Stimulated activated CD4-positive, alpha-beta T cell treated with anti-CD3 and anti-CD28 coated beads, Interleukin-4, amount 100 ng/mL, for 1 hour (primary cell): ENCODE results near the gene WWOX.

ENCODE experiments used
- DNase-seq: peaks from one replicate; pipeline ENCODE4 v3.0.0-alpha.2; 2020

Gene WWOX

DNA sequence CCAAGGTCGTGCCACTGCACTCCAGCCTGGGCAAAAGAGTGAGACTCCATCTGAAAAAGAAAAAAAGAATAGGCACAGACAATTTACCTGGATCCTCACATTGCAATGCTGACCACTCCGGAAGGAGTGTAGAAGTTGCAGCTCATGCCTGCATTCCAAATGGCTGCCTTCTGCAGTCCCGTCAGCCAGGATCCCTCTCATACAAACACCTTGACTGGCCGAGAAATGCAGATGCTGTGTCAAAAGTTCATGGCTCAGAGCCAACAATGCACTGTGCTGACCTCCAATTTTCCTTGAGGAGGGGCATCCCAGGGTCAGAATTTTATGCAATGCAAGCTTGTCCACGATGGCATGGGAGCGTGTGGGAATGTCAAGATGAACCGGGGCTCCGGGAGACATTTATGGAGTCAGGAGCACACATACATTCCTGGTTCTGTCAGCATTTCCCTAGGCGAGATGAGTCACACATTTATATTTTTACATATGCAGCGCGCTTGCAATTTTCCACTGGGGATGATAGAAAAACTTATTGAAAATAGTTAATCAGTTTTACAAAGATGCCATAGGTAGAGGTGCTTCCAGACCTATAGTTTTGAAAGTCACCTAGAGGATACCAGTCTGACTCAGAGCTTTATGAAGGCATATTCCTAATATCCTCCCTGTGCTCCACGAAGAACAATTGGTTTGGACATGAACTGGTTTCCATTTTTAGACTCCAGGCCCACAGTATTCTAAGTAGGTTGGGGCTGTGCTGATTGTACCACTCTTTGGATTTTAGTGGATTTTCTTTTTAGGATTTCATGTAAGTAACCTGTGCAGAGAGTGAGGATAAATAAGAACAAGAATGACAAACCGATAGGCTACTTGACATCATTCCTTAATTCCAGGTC lies 886.5 kb downstream of the WWOX start:
- DNase-seq = no peak

DNA sequence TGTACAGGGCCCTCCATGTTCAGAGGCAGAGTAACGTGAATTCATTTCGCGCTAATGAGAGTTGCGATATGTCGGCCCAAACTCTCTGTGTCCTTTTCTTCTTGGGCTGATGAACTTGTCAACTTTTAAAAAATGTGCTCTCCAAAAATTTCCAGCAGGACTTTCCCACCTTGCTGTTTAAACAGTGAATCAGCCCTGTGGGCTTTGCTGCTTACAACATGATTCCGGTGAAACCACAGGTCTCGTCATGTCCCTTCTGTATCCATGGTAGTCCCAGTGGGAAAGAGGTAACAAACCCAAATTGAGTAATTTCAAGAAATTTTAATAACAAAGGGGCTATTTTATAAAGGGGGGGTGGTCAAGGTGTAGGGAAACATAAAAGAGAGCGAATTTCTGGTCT lies 888.2 kb downstream of the WWOX start:
- DNase-seq = no peak

DNA sequence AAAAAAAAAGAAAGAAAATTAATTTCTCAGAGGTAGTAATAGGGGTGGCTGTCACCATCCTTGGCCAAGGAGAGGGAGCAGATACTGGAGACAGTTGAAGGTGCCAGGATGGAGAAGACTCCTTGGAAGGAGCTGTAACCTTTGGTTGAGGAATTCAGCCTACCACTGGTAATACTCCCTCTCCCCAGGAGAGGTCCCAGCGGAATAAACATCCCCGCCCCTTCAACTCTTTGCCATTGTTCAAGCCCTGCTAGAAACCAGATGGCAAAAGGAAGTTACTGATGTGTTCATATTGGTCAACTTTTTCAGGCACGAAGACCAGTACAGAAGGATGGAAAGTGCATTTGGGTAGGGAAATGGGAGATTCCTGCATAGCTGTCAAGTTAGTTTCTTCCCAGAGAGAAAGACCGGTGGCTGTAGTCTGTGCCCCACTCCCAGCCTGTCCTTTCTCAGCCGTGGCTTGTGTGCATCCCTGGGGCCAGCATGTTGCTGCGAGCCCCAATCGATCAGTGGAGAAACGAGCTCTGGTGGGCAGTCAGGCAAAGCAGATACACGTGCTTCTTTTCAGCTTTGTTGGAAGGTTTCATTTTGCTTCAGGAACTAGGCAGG lies 889.0 kb downstream of the WWOX start:
- no peak for DNase-seq

DNA sequence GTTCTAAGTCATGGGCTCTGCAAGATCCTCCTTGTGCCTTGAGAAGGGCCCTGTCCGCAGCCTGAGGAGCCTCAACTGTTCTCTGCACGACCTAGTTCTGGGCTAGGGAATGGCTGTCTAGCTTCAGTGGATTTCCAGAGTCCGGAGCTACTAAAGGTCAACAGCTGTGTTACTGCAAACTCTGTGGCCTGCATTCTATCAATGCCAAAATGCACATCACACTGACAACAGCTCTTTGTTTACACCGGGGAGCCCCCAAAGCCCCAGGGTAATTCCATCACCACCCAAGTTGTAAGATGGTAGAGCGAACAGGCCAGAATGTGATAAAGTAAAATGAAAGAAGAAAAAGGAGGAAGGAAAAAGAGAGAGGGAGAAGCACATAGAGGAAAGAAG lies 890.9 kb downstream of the WWOX start:
- DNase-seq = no peak

DNA sequence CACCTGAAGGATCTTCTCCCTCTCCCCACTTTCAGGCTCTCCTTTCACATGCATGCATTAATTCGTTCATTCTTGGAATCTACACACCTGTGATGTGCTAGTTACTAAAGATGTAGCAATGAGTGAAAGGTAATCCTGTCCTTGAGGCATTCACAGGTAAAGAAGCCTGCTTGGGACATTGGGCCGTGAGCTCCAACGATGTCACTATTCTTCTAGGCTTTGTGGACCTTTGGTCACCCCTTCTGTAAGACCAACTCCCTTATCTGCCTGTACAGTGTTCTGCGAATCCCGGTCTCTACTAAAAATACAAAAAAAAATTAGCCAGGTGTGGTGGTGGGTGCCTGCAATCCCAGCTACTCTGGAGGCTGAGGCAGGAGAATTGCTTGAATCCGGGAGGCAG lies 892.5 kb downstream of the WWOX start:
- DNase-seq = no peak

DNA sequence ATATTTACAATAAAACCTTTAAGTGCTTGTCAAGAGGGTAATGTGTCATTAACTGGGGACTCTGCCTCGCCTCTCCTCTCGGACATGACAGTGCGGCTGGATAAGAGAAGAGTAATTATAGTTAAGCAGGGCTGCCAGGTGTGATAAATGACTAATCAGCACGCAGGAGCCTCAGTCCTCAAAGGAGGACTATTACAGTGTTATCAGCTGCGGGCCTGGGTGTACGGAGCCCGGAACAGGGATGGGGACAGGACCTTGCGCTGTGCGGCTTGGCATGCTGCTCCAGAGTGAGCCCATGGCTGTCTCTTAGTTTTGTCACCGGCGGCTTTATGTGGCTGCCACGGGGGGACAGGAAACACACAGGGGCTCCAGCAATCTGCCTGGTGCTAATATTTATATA lies 893.9 kb downstream of the WWOX start:
- DNase-seq = no peak

DNA sequence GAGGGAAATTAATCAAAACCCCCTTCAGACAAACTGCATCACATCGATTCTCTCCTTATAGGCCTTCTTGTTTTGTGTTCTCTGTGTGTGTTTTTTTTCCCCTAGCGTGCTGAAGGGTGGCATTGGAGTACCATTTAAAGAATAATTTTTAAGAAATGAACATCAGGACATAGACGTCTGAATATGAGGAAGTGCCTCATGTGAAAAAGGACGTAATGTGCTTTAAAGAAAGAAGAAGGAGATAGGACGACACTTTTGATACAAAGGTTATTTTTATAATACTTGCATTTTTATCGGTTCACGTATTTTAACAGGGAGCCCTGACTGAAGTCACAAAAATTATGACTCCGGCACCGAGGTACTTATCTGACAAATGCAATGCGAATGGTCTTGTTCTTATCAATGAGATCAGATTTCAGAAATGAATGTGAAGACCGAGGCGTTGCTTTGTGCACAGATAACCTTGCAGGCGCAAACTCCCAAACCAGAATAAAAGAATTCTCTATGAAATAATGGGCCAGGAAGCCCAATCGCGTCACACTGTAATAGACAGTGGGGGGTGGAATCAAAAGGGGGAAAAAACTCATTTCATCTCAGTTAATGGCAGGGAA lies 894.8 kb downstream of the WWOX start:
- no peak for DNase-seq

DNA sequence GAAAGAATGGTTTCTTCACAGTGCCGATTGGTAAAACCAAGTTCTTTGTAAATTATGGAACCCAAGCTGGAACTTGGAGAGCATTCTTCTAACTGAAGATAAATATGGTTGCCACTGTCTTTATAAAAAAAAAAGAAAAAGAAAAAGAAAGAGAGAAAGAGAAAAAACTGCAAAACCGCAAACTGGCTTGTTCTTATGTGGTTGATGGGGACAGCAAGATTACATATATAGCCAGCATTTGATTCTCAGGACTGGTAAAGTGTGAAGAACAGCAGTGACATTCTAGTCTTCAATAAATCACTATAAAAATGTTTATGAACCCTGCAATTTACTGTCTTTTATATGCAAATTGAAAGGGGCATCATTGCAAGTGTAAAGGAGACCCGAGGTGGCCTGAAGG lies 896.0 kb downstream of the WWOX start:
- no peak for DNase-seq

DNA sequence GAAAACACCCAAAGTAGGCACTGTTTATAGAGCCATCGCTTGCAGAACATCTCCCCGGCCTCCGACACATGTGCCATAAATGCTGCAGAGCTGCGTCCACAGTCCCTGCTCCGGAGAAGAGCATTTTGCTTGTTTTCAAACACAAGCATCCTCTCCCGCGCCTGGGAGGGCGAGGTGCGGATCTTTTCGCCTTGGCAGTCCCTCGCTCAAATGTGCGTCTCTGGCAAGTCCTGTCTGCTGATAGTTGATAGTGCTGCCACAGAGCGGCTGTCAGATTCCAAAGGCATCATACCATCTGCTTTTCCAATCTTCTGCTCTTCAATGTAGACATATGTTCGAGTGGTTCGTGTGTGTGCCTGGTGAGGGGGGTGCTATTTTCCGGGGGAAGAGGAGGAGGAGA lies 897.3 kb downstream of the WWOX start:
- DNase-seq = no peak

DNA sequence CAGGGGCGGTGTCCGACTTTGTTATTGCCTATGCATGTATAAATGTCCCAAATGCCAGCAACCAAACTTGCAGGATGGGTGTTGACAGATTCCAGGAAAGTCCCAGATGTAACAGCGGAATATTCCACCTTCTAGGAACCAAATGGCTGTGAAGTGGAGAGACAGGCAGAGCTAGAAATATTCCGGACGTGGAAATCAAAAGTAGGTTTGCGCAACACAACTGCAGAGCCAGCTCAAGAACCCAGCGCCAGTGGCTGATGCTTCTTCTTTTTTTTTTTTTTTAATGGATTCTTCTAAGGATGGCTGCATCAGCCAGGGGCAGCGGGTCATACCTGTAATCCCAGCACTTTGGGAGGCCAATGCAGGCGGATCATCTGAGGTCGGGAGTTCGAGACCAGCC lies 899.4 kb downstream of the WWOX start:
- no peak for DNase-seq

DNA sequence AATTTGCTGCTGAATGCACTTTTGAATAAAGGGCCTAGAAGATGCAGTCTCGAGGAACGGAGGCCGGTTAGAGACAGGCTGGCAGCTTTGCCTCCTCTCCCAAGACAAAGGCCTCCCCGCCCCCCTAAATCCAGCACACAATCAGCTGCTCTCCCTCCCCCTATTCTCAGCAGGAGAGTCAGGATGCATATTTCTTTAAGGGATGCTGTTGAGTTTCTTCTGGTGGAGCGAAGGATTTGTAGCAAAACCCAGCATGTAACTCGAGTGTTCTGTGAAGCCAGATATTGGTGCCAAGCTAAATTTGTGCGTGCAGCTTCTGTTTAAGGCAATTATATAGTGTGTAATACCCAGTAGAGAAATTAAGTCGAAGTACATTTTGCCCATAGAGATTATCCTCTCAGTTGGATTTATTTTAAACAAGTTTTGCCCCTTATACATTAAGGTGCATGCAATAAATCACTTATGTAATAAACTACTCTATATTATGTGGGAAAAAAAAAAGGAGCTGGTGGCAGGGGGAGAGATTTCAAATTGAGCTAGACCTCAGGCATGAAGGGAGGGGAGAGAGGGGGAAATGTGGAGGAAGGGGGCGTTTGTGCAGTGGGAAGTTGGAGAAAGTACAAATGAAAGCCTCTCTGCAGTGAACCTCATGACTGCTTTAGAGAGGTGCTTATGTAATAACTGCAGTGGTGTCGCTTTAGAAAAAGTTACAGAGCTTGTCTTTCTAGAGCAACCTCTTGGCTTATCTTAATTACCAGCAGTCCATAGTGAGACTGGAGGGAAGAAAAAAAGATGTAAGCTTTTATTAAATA lies 901.9 kb downstream of the WWOX start:
- no peak for DNase-seq

DNA sequence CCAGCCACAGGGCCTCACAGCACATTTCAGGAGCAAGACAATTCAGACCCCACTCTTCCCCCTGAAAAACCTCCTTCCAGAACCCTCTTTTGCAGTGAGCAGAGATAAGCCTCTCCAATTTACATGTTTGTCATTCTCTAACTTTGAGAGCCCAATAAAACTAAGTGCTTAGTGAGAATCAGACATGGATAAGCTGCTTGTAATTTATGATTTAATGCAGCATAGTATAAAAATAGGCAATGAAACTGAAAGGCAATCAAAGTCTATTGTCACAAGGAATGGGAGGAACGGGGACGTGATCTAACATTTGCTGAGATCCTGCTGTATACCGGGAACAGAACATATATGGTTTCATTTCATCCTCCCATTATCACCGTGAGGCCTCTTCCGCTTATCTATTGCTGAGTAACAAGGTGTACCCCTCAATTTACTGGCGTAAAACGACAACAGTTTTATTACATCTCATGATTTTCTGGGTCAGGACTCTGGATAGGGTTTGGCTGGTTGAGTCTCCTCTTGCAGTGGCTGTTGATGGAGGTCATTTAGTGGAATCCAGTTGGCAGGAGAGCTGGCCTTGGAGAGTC lies 903.7 kb downstream of the WWOX start:
- no peak for DNase-seq

DNA sequence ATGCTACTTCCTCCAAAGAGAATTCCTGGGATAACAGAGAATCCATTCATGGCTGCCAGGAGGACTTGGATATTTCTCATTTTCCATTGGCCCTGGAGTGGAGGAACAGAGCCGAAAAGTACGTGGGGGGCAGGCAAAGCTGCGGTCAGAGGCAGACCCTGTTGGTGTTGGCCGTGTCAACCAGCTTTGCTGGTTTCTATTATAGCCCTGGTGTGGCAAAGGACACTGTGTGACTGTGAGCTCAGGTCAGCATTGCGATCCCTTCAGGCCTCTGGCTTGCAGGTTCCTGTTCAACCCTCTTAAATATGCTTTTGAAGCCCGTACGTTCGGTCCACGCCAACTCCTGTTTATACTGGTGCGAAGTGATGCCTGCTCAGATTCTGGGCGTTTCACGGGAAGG lies 904.9 kb downstream of the WWOX start:
- no peak for DNase-seq

DNA sequence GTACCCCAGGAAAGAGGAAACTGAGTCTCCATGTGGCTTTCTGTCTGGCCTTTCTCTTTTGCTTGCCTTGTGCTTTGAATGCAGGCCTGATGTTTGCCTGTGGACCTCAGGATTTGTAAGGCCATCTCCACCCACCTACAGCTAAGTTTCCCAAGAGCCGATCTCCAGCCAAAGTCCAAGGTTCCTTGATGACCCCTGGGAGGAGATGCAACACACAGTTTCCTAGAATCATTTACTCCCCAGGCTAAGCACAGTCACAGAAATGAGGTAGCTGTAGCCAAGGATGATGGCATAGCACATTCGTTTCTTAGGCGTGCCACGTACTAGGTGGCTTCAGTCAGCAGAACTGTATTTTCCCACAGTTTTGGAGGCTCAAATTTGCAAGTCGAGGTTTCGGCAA lies 905.6 kb downstream of the WWOX start:
- no peak for DNase-seq

DNA sequence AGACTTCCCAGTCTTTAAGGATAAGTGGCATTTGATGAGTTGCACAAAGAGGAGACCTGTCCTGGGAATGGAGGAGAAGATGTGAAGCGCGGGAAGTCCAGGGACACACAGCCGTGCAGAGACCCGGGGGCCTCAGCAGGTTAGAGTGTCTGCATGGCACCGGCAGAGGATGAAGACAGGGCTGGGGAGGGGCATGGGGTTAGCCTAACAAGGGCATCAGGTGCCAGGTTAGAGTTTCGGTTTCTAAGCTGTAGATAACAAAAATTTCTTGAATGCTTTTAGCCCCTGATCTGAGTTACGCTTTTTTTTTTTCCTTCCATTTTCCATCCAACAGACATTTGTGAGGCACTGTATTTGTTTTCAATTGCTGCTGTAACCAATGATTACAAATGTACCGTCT lies 906.8 kb downstream of the WWOX start:
- no peak for DNase-seq

DNA sequence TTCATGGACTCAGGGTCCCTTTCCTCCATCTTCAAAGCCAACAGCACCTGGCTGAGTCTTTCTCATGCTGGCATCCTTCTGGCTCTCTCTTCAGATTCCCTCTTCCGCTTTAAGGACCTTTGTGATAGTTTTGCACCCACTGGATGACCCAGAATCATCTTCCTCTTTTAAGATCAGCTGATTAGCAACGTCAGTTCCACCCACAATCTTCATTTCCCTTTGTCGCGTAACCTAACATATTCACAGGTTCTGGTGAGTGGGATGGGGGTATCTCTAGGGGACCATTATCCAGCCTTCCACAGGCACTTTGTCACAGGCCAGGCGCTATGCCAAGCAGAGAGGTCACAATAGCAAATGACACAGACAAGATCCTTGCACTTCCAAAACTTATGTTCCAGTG lies 907.3 kb downstream of the WWOX start:
- no peak for DNase-seq

DNA sequence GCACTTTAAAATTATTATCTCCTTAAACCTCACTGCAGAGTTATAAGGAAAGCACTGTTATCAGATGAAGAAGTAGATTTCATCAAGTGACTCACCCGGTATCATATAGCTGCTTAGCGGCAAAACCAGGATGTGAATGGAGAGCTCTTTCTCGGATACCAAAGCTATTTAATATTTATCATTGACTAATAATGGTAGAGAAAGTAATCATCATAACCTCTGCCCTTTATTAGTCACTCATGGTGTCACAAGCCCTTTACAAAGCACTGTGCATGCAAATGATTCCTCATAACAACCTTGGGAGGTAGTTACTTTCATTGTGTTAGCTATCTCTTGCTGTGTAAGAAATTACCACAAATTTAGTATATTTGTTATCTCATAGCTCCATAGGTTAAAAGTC lies 908.2 kb downstream of the WWOX start:
- DNase-seq = no peak

DNA sequence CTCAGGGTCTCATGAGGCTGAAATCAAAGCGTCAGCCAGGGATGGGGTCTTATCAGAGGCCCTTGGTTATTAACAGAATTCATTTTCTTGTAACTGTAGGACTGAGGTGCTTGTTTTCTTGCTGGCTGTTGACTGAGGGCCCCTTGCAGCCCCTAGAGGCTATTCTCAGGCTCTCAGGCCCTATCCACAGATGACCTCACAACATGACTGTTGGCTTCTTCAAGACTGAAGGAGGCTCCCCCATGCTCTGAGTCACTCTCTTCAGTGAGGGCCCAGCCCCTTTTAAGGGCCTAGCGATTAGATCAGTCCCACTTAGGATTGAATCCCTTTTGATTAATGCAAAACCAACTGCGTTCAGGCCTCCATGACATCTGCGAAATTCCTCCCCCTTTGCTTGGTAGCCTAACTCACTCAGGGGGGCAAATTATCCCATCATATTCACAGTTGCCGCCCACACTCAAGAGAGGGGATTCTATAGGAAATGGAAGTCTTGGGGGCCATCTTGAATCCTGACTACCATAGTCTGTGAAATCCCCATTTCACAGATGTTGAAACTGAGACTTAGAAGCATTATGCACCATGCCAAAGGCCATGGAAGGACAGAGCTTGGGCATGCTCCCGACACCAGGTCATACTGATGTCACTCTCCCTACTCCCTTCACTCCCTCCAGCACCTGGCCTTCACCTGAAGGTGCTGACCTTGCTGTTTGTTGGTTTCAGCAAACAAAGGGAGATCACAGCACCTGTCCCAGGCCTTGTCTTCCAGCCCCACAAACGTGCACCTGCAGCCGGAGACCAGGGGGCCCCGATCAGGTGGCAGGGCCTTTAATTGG lies 908.8 kb downstream of the WWOX start:
- no peak for DNase-seq

DNA sequence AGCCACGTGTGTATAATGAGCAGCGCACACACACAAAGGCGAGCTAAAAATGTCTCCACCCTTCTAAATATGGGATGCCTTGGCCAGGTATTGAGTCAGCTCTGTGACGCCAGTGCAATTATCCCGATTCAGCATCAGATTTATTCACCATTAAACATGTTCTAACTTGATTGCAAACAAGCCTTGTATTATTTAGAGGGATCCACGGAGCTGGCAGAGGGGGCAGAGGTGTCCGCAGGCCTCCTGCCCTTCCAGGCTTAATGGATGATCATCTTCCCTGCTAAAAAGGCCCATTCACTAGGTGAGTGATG lies 909.4 kb downstream of the WWOX start:
- no peak for DNase-seq

DNA sequence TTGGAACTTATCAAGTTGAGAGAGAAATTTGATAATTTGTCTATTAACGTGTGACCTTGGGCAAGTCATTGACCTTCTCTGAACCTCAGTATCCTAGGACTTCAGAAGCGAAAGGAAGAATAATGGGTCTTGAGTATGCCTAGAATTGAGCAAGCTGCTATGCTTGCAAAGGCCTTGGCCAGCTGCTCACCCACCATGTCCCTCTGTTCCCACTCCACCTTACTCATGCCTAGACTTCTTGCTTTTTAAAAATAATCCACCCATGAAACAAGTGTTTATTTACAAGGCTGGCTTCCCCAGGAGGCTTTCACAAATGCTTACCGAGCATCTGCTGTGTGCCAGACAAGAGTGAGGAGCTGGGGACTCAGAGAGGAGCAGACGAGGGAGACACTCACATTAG lies 910.4 kb downstream of the WWOX start:
- no peak for DNase-seq

DNA sequence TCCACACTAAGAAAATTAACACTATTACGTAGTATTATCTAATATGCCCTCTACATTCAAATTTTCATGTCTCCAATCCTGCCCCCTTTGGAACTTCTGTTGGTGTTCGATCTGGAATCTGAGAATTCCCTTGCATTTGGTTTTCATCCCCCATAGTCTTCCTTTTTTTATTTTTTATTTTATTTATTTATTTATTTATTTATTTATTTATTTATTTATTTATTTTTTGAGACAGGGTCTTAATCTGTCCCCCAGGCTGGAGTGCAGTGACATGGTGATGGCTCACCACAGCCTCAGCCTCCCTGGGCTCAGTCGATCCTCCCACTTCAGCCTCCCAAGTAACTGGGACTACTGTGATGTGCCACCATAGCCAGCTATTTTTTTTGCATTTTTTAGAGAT lies 911.8 kb downstream of the WWOX start:
- DNase-seq = no peak

DNA sequence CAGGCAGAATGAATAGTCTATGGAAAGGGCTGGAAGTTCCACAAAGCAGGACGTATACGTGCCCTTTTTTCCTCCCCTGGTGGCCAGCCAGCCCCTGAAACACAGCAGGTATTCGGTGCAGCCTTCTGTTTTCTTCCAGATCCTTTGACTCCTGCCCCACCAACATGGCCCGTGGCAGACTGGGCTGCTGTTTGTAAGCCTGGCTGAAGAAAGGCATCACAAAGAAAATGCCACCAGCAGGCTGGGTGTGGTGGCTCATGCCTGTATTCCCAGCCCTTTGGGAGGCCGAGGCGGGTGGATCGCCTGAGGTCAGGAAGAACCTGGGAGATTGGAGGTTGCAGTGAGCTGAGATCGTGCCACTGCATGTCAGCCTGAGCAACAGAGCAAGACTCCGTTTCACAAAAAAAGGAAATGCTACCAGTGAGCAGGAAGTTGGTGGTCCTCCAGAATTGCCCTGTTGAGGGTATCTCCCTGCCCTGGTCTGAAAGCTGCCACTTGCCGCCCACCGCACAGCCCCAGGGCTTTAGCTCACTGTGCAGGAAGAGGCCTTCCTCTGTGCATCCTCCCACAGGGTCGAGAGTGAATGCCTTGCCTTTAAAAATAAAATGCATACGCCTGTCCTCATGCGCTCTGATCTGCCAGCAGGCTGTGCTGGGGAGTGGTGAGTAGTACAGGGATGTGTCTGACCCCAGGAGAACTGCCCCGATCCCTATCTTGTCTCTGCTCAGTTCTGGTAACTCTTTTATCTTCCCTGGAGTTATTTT lies 913.4 kb downstream of the WWOX start:
- DNase-seq = no peak
